ENCODE results near the gene SAG. TPM values are rescaled to one million over a fixed set of nuclear protein-coding genes. Genes with fewer than 3 reads are reported as not detected.
"Not testable (repeated sequence)": the region's sequence is repeated elsewhere in the genome, so short reads cannot be mapped to it uniquely, and the experiment has no call there.

SAG gene
- total RNA-seq, 1 donor from 2014 or later = not detected

DNA sequence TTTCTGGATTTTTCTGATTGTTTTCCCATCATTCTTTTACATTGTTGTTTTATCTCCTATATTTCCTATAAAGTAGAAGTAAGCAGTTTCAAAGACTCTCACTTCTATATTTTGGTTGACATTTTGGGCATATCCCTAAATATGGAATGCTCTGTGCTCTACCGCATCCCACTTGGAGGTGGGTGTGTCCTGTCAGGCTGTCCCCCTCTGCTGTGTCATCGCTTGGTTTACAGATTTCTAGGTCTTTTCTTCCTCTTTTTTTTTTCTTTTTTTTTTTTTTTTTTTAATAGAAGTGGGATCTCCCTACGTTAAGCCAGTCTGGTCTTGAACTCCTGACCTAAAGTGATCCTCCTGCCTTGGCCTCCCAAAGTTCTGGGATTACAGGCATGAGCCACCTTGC is 60.0 kb downstream of the SAG start:
- Mint-ChIP-seq H3K4me1 (ENCODE audit: low read depth) (peaks cover 28% of the 10 kb centered on the region), H3K4me3 (ENCODE audit: low read depth) (no peak overlapping the region)

DNA sequence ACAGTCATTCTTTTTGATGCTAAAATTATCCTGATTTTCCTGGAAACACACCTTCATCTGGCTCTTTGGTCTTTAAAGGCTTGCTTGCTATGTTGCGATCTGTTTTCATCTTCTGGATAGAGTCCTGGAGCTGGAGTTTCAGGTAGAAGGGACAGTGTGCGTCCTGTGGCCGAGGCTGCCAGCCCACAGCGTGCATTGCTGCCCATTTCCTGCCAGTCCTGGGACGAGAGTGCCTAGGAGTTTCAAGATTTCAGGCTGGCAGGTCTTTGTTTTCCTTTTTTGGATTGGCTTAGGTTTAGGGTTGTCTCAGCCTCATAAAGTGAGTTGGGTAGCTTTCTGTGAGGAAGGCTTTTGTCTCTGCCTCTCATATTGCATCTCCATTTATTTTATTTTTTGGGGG is 61.1 kb downstream of the SAG start:
- H3K9me3 Mint-ChIP-seq = no peaks in the 10 kb centered on the region
- peaks cover 25% of the 10 kb centered on the region for H3K36me3 Mint-ChIP-seq (ENCODE audit: low read depth)
- H3K4me1 Mint-ChIP-seq (ENCODE audit: low read depth) = peaks cover 26% of the 10 kb centered on the region
- no peak overlapping the region for H3K4me3 Mint-ChIP-seq (ENCODE audit: low read depth)
- intact Hi-C loops (cut with micrococcal nuclease) = no loop called here
- H3K27ac Mint-ChIP-seq = no peak overlapping the region
- DNase-seq (ENCODE audit: low spot score) = no peak
- no peaks in the 10 kb centered on the region for H3K27me3 Mint-ChIP-seq (ENCODE audit: low read depth)

More for the DNA sequence above, 60.0 kb downstream of the SAG start:
- Mint-ChIP-seq H3K27me3 (ENCODE audit: low read depth) (no peaks in the 10 kb centered on the region), H3K27ac (no peak overlapping the region), H3K9me3 (no peaks in the 10 kb centered on the region), H3K36me3 (ENCODE audit: low read depth) (peaks cover 26% of the 10 kb centered on the region)
- intact Hi-C loops (cut with micrococcal nuclease) = no loop called here
- no peak for DNase-seq (ENCODE audit: low spot score)

DNA sequence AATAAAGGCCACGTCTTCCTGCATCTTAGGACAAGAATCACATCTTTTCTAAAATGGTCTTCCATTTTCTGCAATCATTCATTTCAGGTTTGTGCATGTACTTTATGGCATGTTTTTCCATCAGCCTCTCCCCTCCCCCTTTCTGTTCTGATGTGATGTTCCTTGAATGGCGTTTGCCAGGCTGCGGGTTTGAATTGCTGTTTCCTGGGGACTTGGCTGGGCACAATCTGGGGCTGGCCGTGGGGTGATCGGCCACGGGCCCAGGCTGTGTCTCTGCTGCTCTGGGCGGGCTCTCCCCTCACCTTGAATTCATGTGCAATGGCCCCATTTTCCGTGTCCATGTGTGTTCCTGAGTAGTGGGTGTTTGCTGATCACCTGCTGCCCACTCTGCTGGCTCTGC is 61.8 kb downstream of the SAG start:
- Mint-ChIP-seq H3K4me3 (ENCODE audit: low read depth) (no peak overlapping the region), H3K27ac (no peak overlapping the region), H3K4me1 (ENCODE audit: low read depth) (peaks cover 23% of the 10 kb centered on the region), H3K27me3 (ENCODE audit: low read depth) (no peaks in the 10 kb centered on the region), H3K36me3 (ENCODE audit: low read depth) (peaks cover 19% of the 10 kb centered on the region), H3K9me3 (no peaks in the 10 kb centered on the region)
- intact Hi-C loops (cut with micrococcal nuclease) = no loop called here
- no peak for DNase-seq (ENCODE audit: low spot score)

DNA sequence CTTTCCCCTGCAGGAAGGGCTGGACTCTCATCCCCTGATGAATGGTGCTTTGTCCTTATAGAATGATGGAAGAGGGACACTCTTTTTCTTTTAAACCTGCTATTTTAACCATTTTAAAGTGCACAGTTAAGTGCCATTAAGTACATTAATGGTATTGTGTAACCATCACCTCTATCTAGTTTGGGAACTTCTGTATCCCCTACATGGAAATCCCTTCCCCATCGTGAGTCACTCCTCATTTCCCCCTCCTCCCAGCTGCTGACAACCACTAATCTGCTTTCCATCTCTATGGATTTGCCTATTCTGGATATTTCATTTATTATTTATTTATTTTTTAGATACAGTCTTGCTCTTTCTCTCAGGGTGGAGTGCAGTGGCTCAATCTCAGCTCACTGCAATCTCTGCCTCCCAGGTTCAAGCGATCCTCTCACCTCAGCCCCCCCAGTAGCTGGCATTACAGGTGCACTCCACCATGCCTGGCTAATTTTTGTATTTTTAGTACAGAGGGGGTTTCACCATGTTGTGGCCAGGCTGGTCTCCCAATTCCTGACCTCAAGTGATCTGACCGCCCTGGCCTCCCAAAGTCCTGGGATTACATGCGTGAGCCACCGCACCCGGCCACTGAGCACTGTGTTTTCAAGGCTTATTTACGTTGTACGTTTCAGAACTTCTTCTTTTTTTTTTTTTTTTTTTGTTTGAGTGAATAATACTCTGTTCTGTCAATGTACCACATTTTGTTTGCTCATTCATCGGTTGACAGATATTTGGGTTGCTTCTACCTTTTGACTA is 62.5 kb downstream of the SAG start:
- H3K27me3 Mint-ChIP-seq (ENCODE audit: low read depth) = no peaks in the 10 kb centered on the region
- H3K36me3 Mint-ChIP-seq (ENCODE audit: low read depth) = peaks cover 16% of the 10 kb centered on the region
- intact Hi-C loops (cut with micrococcal nuclease) = no loop called here
- DNase-seq (ENCODE audit: low spot score) = no peak
- H3K27ac Mint-ChIP-seq = no peak overlapping the region
- H3K4me3 Mint-ChIP-seq (ENCODE audit: low read depth) = no peak overlapping the region
- no peaks in the 10 kb centered on the region for H3K9me3 Mint-ChIP-seq
- H3K4me1 Mint-ChIP-seq (ENCODE audit: low read depth) = peaks cover 20% of the 10 kb centered on the region

DNA sequence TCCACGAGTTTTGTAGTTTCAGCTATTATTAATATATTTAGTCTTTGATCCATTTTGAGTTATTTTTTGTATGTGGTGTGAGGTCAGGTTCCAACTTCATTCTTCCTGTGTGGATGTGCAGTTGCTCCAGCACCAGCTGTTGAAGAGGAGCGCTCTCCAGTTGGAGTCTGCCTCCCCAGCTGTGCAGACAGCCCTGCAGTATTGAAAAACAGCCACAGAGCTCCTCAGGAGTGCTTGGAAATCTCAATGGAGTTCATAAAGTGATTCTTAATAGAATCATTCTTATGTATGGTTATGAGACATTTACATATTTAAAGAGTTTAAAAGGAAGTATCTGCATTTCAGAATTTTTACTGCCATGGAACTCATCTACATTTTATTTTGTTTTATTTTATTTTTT is 64.0 kb downstream of the SAG start:
- no peak for DNase-seq (ENCODE audit: low spot score)
- Mint-ChIP-seq H3K9me3 (no peaks in the 10 kb centered on the region), H3K27ac (no peak overlapping the region), H3K4me1 (ENCODE audit: low read depth) (peaks cover 11% of the 10 kb centered on the region), H3K27me3 (ENCODE audit: low read depth) (no peaks in the 10 kb centered on the region), H3K36me3 (ENCODE audit: low read depth) (peaks cover 28% of the 10 kb centered on the region), H3K4me3 (ENCODE audit: low read depth) (no peak overlapping the region)
- intact Hi-C loops (cut with micrococcal nuclease) = no loop called here

DNA sequence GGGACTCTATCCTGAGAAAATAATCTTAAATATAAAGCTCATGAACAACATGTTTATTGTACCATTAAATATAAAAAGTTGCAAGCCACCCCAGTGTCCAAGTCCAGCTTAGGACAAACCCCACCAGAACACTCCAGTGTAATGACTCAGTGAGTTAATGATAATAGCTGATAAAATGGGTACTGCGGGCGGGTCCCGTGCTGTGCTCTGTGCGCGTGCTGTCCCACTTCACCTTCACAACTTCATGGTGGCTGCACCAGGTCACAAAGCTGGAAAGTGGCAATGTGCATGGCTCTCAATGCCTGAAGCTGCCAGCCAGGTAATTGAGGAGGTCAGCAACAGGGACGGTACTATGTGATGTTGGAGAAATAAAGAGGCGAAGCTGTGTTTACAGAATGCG is 65.2 kb downstream of the SAG start:
- H3K36me3 Mint-ChIP-seq (ENCODE audit: low read depth) = peaks cover 34% of the 10 kb centered on the region

DNA sequence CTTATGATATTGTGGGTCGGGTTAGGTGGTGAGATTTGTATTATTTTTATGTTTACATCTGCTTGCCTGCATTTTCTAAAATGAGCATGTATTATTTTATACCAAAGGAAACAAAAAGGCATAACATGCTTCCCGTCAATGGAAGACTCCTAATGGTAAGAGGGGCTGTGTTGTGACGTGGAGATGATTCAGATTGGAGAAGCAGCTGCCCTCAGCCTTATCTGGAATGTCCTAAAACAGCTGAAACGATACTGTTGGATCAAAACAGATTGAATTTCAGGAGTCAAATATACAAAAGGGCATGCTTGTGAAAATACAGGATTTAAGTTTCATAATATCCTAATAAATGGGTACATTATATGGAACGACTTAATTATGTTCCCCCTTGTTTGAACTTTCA is 65.7 kb downstream of the SAG start:
- no peak for DNase-seq (ENCODE audit: low spot score)
- no peaks in the 10 kb centered on the region for H3K27me3 Mint-ChIP-seq (ENCODE audit: low read depth)
- H3K4me1 Mint-ChIP-seq (ENCODE audit: low read depth) = peaks cover 11% of the 10 kb centered on the region
- H3K36me3 Mint-ChIP-seq (ENCODE audit: low read depth) = peaks cover 34% of the 10 kb centered on the region
- no peak overlapping the region for H3K4me3 Mint-ChIP-seq (ENCODE audit: low read depth)
- no peak overlapping the region for H3K27ac Mint-ChIP-seq
- intact Hi-C loops (cut with micrococcal nuclease) = no loop called here
- H3K9me3 Mint-ChIP-seq = no peaks in the 10 kb centered on the region

More for the DNA sequence above, 65.2 kb downstream of the SAG start:
- Mint-ChIP-seq H3K27me3 (ENCODE audit: low read depth) (no peaks in the 10 kb centered on the region), H3K4me3 (ENCODE audit: low read depth) (no peak overlapping the region), H3K4me1 (ENCODE audit: low read depth) (peaks cover 11% of the 10 kb centered on the region), H3K9me3 (no peaks in the 10 kb centered on the region), H3K27ac (no peak overlapping the region)
- intact Hi-C loops (cut with micrococcal nuclease) = no loop called here
- DNase-seq (ENCODE audit: low spot score) = no peak

DNA sequence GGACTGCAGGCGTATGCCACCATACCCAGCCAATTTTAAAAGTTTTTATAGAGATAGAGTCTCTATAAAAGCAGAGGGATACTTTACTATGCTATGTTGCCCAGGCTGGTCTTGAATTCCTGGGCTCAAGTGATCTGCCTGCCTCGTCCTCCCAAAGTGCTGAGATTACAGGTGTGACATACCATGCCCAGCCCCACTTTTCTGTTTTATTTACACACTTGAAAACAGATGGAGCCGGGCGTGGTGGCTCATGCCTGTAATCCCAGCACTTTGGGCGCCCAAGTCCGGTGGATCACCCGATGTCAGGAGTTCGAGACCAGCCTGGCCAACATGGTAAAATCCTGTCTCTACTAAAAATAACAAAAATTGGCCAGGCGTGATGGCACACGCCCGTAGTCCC is 67.2 kb downstream of the SAG start:
- H3K4me3 Mint-ChIP-seq (ENCODE audit: low read depth); H3K27me3 Mint-ChIP-seq (ENCODE audit: low read depth); H3K27ac Mint-ChIP-seq; intact Hi-C loops (cut with micrococcal nuclease); H3K4me1 Mint-ChIP-seq (ENCODE audit: low read depth); H3K9me3 Mint-ChIP-seq; DNase-seq (ENCODE audit: low spot score): not testable (repeated sequence)
- H3K36me3 Mint-ChIP-seq (ENCODE audit: low read depth) = peaks cover 27% of the 10 kb centered on the region

DNA sequence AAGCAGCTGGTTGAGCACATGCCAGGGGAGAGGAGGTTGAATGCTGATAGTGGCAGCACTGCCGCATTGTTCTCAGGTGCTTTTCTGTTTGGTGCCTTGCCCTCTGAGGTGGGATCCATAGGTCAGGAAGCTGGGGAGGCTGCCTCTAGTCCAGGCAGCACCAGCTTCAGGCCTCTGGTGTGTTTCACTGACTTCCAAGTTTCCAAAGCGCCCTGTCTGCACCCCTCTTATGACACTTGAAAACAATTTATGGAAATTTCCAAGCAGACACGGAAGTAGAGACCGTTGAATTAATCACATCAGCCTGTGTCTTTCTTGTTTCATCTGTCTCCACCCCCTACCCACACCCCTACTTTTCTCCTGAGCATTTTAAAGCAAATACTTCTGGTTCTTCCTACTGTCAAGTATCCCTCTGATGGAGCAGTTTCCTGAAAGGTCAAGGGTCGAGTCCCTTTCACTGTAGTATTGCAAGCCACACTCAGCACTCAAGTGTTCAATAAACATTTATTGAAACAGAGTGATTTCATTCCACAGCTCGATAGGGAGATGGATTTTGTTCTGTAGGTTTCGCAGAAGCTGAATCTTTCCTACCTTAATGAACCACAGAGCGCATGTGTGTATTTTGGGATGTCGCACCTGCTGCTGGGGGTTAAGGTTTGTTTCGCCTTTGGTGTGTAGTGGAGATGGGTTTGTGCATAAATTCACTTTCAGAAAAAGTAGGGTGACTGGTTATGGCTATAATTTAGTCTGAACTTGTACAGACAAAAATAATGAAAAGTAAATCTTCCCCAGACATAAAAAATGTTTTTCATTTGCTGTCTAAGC is 68.1 kb downstream of the SAG start:
- peaks cover 27% of the 10 kb centered on the region for H3K36me3 Mint-ChIP-seq (ENCODE audit: low read depth)

DNA sequence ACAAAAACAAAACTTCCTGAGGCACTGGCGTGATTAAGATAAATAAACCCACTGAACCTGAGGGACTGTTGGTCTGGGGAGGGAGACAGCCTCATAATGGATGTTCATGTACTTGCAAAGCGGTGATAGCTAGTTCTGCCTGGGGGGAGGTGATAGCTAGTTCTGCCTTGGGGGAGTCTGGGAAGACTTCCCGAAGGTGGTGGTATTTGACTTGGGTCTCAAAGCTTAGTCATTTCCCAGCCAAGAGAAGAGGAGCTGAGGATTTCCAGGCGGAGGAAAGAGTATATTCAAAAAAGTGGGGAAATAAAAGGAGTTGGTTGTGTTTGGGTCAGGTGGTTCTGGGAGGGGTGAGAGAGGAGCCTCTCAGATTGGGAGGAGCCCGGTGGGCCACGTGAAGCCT is 71.4 kb downstream of the SAG start:
- no peaks in the 10 kb centered on the region for H3K9me3 Mint-ChIP-seq
- H3K27ac Mint-ChIP-seq = no peak overlapping the region
- no peak for DNase-seq (ENCODE audit: low spot score)
- peaks cover 25% of the 10 kb centered on the region for H3K4me1 Mint-ChIP-seq (ENCODE audit: low read depth)
- peaks cover 30% of the 10 kb centered on the region for H3K36me3 Mint-ChIP-seq (ENCODE audit: low read depth)
- H3K27me3 Mint-ChIP-seq (ENCODE audit: low read depth) = no peaks in the 10 kb centered on the region
- intact Hi-C loops (cut with micrococcal nuclease) = no loop called here
- no peak overlapping the region for H3K4me3 Mint-ChIP-seq (ENCODE audit: low read depth)

More for the DNA sequence above, 68.1 kb downstream of the SAG start:
- Mint-ChIP-seq H3K9me3 (no peaks in the 10 kb centered on the region), H3K4me3 (ENCODE audit: low read depth) (no peak overlapping the region), H3K27ac (no peak overlapping the region), H3K27me3 (ENCODE audit: low read depth) (no peaks in the 10 kb centered on the region), H3K4me1 (ENCODE audit: low read depth) (peaks cover 8% of the 10 kb centered on the region)
- DNase-seq (ENCODE audit: low spot score) = no peak
- intact Hi-C loops (cut with micrococcal nuclease) = no loop called here

DNA sequence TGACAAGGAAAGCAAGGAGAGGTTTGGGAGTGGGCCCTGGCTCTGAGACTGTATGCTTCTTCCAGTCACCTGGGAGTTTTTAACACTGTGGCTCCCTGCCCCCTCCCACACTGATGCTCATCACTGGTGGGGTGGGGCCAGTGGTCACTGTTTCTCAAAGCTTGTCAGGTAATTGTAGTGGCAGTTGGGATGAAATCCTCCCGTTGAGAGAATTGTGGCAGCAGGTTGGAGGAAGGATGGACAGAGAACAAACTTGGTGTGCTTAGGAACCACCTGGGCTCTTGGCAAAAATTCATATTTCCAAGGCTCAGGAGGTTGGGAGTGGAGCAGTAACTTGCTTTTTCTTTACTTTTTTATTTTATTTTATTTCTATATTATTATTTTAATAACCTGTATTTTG is 71.8 kb downstream of the SAG start:
- Mint-ChIP-seq H3K9me3 (no peaks in the 10 kb centered on the region), H3K4me3 (ENCODE audit: low read depth) (no peak overlapping the region), H3K27ac (no peak overlapping the region), H3K36me3 (ENCODE audit: low read depth) (peaks cover 30% of the 10 kb centered on the region), H3K4me1 (ENCODE audit: low read depth) (peaks cover 29% of the 10 kb centered on the region), H3K27me3 (ENCODE audit: low read depth) (no peaks in the 10 kb centered on the region)
- intact Hi-C loops (cut with micrococcal nuclease) = no loop called here
- DNase-seq (ENCODE audit: low spot score) = no peak

DNA sequence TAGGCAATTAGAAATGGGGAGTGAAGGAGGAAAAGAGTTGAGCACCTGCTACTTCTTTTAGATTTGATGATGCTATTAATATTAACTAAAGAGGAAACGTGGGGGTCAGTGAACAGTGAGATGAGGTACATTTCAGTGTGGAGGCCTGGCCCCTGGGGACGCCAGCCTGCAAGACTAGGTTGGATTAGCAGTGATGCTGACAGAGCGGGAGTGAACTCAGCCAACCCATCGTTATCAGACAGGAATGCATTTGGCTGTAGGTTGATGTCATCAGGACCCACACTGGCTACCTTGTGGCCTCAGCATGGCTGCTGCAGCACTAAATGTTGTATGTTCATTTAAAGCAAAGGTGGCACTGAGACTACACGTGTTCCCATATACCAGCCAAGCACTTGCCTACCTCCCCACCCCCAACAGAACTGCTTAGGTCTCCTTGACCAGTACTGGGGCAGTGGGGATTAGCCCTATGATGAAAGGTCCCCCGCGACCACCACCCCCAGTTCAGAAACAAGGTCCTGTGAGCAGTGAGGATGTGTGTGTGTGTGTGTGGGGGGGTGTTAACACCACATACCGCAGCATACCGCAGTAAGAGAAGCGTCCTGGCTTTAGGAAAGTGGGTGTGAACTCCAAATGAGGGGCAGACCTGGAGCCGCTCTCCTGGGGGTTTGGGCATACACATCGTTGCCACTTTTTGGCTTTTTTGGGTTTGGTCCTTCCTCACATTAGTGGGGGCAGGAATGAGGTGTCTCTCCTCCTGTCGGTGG is 72.7 kb downstream of the SAG start:
- intact Hi-C loops (cut with micrococcal nuclease) = loop anchor here (10.0 kb wide), 1 partner anchor 64 kb away; no protein-coding TSS in a partner anchor
- Mint-ChIP-seq H3K9me3 (no peaks in the 10 kb centered on the region), H3K27me3 (ENCODE audit: low read depth) (no peaks in the 10 kb centered on the region), H3K4me1 (ENCODE audit: low read depth) (peaks cover 38% of the 10 kb centered on the region), H3K27ac (no peak overlapping the region), H3K36me3 (ENCODE audit: low read depth) (peaks cover 28% of the 10 kb centered on the region), H3K4me3 (ENCODE audit: low read depth) (no peak overlapping the region)
- DNase-seq (ENCODE audit: low spot score) = no peak
